ENCODE measurements around the gene CIC. TPM values are rescaled to one million over a fixed set of nuclear protein-coding genes. Genes with fewer than 3 reads are reported as not detected.
A peak's percentile ranks its signal among the peaks of the same experiment; 100 is the strongest.

Gene CIC
- polyA plus RNA-seq, 2 of the 4 experiments (the other 2 are of a cell fraction): 7.2 to 56.4 TPM

DNA sequence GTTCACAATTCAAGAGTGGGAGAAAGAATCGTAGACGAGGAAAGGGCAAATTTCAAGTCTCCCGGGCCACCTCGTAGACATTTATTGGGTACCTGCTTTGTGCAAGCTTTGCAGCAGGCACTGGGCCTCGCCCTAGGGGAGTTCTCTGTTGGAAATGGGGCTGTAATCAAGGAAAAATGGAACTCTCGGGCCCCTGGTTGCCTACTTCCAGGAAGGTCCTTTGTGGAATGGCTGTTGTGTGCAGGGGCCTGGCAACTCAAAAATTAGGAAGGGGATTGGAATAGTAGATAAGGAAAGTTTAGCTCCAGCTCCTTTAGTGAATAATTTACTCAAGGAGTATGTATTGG lies 48.3 kb upstream of the CIC start:
- ChIA-PET POLR2A (interaction anchor here (0.6 to 2.2 kb wide), 3 partner anchors 14 to 24 kb away, joined by 3 to 26 read pairs (median 5); partner anchors contain the start of gene GSK3A), CTCF (interaction anchor here (0.9 to 12.7 kb wide), 6 partner anchors 10 to 192 kb away, joined by 3 to 185 read pairs (median 8); partner anchors contain the start of genes GSK3A and POU2F2)
- peak overlapping the region; percentile 95 for H3K4me2 ChIP-seq
- peak overlapping the region; percentile 85 to 89 for H3K27ac ChIP-seq
- 4% methylated on average over 6 of the region's 6 CpGs for WGBS (ENCODE audit: missing lambda C conversion rate)
- no peak for TF ChIP-seq FOSB (CRISPR knock-in tag; IDR thresholded peaks at IDR 0.05)
- TF ChIP-seq KDM5A (IDR thresholded peaks at IDR 0.05): no peak; the same call in 1 of the 2 replicates
- no peak for TF ChIP-seq GATA3 (IDR thresholded peaks at IDR 0.05; ENCODE audit: borderline replicate concordance)
- no peak for TF ChIP-seq NPAS2 (CRISPR knock-in tag; IDR thresholded peaks at IDR 0.05; ENCODE audit: borderline replicate concordance)
- TF ChIP-seq FOXS1 (CRISPR knock-in tag; IDR thresholded peaks at IDR 0.05): no peak
- TF ChIP-seq ZNF302 (CRISPR knock-in tag; IDR thresholded peaks at IDR 0.05): no peak
- TF ChIP-seq CBX2 (IDR thresholded peaks at IDR 0.05; ENCODE audit: borderline replicate concordance, low read depth): no peak
- TF ChIP-seq JUNB (IDR thresholded peaks at IDR 0.05): no peak
- no peak for TF ChIP-seq TP53 (CRISPR knock-in tag; IDR thresholded peaks at IDR 0.05)
- TF ChIP-seq, protein P1, sequence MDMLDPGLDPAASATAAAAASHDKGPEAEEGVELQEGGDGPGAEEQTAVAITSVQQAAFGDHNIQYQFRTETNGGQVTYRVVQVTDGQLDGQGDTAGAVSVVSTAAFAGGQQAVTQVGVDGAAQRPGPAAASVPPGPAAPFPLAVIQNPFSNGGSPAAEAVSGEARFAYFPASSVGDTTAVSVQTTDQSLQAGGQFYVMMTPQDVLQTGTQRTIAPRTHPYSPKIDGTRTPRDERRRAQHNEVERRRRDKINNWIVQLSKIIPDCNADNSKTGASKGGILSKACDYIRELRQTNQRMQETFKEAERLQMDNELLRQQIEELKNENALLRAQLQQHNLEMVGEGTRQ (IDR thresholded peaks at IDR 0.05): no peak
- no peak for TF ChIP-seq CTCF (IDR thresholded peaks at IDR 0.05)
- TF ChIP-seq EHF (CRISPR knock-in tag; IDR thresholded peaks at IDR 0.05): no peak
- TF ChIP-seq SMC3 (IDR thresholded peaks at IDR 0.05): no peak
- TF ChIP-seq PHF8 (IDR thresholded peaks at IDR 0.05; ENCODE audit: borderline replicate concordance, low read depth): no peak
- TF ChIP-seq NFE2L2 (conservative IDR thresholded peaks at IDR 0.05; ENCODE audit: low read length): no peak
- TF ChIP-seq HEYL (CRISPR knock-in tag; IDR thresholded peaks at IDR 0.05): no peak
- TF ChIP-seq HOXA7 (CRISPR knock-in tag; IDR thresholded peaks at IDR 0.05): no peak
- TF ChIP-seq, protein P2, sequence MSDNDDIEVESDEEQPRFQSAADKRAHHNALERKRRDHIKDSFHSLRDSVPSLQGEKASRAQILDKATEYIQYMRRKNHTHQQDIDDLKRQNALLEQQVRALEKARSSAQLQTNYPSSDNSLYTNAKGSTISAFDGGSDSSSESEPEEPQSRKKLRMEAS (IDR thresholded peaks at IDR 0.05): no peak
- TF ChIP-seq, protein P3, sequence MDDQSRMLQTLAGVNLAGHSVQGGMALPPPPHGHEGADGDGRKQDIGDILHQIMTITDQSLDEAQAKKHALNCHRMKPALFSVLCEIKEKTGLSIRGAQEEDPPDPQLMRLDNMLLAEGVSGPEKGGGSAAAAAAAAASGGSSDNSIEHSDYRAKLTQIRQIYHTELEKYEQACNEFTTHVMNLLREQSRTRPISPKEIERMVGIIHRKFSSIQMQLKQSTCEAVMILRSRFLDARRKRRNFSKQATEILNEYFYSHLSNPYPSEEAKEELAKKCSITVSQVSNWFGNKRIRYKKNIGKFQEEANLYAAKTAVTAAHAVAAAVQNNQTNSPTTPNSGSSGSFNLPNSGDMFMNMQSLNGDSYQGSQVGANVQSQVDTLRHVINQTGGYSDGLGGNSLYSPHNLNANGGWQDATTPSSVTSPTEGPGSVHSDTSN (IDR thresholded peaks at IDR 0.05): no peak
- H3K4me3 ChIP-seq: peak overlapping the region; percentile 77
- peaks cover 34% of the 10 kb centered on the region for H3K4me1 ChIP-seq
- no peak for FAIRE-seq
- ATAC-seq: no peak
- DNase-seq (ENCODE audit: low read depth in 1 of 2, low spot score in 1 of 2): no peak
- H3K9me3 ChIP-seq: no peaks in the 10 kb centered on the region

DNA sequence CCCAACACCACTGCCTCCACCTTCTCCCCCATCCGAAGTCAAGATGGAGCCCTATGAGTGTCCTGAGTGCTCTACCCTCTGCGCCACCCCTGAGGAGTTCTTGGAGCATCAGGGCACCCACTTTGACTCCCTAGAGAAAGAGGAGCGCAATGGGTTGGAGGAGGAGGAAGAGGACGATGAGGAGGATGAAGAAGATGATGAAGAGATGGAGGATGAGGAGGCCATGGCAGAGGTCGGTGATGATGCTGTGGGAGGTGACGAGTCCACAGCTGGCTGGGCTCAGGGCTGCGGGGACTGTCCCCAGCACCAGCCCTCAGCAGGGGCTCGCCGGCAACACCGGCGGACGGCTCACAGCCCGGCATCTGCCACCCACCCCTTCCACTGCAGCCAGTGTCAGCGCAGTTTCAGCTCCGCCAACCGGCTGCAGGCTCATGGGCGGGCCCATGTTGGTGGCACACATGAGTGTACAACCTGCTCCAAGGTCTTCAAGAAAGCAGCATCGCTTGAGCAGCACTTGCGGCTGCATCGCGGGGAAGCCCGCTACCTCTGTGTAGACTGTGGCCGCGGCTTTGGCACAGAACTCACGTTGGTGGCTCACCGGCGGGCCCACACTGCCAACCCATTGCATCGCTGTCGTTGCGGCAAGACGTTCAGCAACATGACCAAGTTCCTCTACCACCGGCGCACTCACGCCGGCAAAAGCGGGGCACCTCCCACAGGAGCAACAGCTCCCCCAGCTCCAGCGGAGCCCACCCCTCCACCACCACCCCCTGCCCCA lies 43.9 kb upstream of the CIC start:
- no peak overlapping the region for H3K4me2 ChIP-seq
- ATAC-seq (no peak), FAIRE-seq (no peak)
- no peak for TF ChIP-seq EHF (CRISPR knock-in tag; IDR thresholded peaks at IDR 0.05)
- TF ChIP-seq HOXA7 (CRISPR knock-in tag; IDR thresholded peaks at IDR 0.05): no peak
- TF ChIP-seq ZFP36 (IDR thresholded peaks at IDR 0.05; ENCODE audit: borderline replicate concordance, partially characterized antibody): no peak
- no peak for TF ChIP-seq ZSCAN20 (CRISPR knock-in tag; IDR thresholded peaks at IDR 0.05)
- TF ChIP-seq RFX5 (IDR thresholded peaks at IDR 0.05): no peak
- TF ChIP-seq SMC3 (IDR thresholded peaks at IDR 0.05): no peak
- TF ChIP-seq POLR2AphosphoS2 (conservative IDR thresholded peaks at IDR 0.05; ENCODE audit: low read length): no peak
- TF ChIP-seq FOSL2 (IDR thresholded peaks at IDR 0.05): no peak
- TF ChIP-seq FOSL2 (CRISPR knock-in tag; IDR thresholded peaks at IDR 0.05): no peak
- no peak for TF ChIP-seq CHD4 (IDR thresholded peaks at IDR 0.05; ENCODE audit: borderline replicate concordance)
- TF ChIP-seq GATA3 (IDR thresholded peaks at IDR 0.05; ENCODE audit: borderline replicate concordance): no peak
- no peak for TF ChIP-seq CTCF (IDR thresholded peaks at IDR 0.05)
- TF ChIP-seq BHLHE40 (IDR thresholded peaks at IDR 0.05; ENCODE audit: low read depth, low read length): no peak
- TF ChIP-seq RARB (CRISPR knock-in tag; IDR thresholded peaks at IDR 0.05): no peak
- TF ChIP-seq EP300 (IDR thresholded peaks at IDR 0.05): no peak
- no peak for TF ChIP-seq ZC3H11A (IDR thresholded peaks at IDR 0.05)
- TF ChIP-seq ZNF302 (CRISPR knock-in tag; IDR thresholded peaks at IDR 0.05): no peak
- no peak for TF ChIP-seq KDM1A (IDR thresholded peaks at IDR 0.05; ENCODE audit: low read depth)
- TF ChIP-seq NPAS2 (CRISPR knock-in tag; IDR thresholded peaks at IDR 0.05; ENCODE audit: borderline replicate concordance): no peak

More for the DNA sequence above, 43.9 kb upstream of the CIC start:
- no peak overlapping the region for H3K4me3 ChIP-seq
- DNase-seq (ENCODE audit: low read depth in 1 of 2, low spot score in 1 of 2): no peak
- H3K27ac ChIP-seq: no peak overlapping the region
- peaks cover 20% of the 10 kb centered on the region for H3K4me1 ChIP-seq
- CTCF ChIA-PET: interaction anchor here (0.6 to 12.7 kb wide), 10 partner anchors 9 to 176 kb away, joined by 3 to 185 read pairs (median 4); partner anchors contain the start of gene GSK3A
- WGBS (ENCODE audit: missing lambda C conversion rate): 97% methylated on average over 37 of the region's 37 CpGs
- H3K9me3 ChIP-seq: no peaks in the 10 kb centered on the region
- POLR2A ChIA-PET: interaction anchor here (1.9 kb wide), 1 partner anchor 18 kb away, joined by 4 read pairs; no protein-coding TSS in a partner anchor

Data from A549 (cell line).